GM19395 (cell line): ENCODE results near the gene CEP112.
"Not testable (repeated sequence)": the region's sequence is repeated elsewhere in the genome, so short reads cannot be mapped to it uniquely, and the experiment has no call there.

Experiments used
- ATAC-seq: cut with Tn5 transposase; IDR thresholded peaks from one replicate; pipeline ENCODE4 v1.9.1; 2021; ENCODE audit warnings: mild to moderate bottlenecking, moderate library complexity; ENCODE audit not compliant: unreplicated experiment

CEP112 gene

DNA sequence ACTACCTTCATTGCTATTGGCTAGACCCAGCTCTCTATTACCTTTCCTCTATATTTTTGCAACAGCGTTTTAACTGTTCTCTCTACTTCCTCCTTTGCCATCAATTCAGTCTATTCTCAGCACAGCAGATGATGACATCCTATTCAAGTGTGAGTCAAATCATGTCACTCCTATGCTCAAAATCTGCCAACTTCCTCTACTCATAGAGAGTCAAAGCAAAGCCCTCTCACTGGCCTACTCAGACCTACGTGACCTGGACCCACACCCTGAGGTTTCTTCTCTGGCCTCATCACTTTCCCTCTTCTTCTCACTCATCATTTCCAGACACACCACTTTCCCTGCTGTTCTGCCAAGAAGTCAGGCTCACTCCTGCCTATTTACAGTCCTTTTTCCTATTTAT lies 341.4 kb downstream of the CEP112 start:
- peak; percentile 68 for ATAC-seq

DNA sequence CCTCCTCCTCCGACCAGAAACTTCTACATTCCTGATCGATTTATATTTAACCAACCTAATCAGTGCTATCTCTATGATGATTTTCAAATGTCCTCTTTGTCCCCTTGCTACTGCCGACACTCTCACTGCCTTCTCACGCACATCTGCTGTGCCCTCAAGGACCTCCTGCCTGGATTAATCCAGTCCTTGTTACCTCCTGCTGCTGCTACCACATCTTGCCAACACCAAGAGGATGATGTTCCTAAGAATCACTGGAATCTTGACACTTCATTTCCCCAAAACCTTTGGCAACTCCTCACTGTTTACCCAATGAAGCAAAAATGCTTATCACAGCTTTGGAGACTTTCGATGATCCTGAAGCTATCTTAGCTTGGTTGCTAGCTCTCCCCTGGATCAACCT lies 343.2 kb downstream of the CEP112 start:
- no peak for ATAC-seq

DNA sequence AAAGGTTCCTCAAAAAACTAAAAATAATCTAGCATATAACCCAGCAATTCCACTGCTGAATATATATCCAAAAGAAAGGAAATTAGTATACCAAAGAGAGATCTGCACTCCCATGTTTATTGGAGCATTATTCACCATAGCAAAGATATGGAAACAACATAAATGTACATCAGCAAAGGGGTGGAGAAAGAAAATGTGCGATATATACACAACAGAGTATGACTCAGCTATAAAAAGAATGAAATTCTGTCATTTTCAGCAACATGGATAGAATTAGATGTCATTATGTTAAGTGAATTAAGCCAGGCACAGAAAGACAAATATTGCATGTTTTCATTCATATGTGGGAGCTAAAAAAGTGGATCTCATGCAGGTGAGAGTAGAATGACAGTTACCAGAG lies 350.8 kb downstream of the CEP112 start:
- no peak for ATAC-seq

DNA sequence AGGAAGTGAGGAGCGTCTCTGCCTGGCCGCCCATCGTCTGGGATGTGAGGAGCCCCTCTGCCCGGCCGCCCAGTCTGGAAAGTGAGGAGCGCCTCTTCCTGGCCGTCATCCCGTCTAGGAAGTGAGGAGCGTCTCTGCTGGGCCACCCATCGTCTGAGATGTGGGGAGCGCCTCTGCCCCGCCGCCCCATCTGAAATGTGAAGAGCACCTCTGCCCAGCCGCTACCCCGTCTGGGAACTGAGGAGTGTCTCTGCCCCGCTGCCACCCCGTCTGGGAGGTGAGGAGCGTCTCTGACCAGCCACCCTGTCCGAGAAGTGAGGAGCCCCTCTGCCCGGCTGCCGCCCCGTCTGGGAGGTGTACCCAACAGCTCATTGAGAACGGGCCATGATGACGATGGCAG lies 354.7 kb downstream of the CEP112 start:
- not testable (repeated sequence) for ATAC-seq

DNA sequence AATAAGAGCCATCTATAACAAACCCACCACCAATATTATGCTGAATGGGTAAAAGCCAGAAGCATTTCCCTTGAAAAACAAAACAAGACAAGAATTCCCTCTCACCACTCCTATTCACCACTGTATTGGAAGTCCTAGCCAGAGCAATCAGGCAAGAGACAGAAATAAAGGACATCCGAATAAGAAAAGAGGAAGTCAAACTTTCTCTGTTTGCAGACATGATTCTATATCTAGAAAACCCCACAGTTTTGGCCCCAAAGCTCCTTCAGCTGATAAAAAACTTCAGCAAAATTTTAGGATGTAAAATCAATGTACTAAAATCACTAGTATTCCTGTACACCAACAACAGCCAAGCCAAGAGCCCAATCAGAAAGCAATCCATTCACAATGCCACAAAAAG lies 358.7 kb downstream of the CEP112 start:
- no peak for ATAC-seq

DNA sequence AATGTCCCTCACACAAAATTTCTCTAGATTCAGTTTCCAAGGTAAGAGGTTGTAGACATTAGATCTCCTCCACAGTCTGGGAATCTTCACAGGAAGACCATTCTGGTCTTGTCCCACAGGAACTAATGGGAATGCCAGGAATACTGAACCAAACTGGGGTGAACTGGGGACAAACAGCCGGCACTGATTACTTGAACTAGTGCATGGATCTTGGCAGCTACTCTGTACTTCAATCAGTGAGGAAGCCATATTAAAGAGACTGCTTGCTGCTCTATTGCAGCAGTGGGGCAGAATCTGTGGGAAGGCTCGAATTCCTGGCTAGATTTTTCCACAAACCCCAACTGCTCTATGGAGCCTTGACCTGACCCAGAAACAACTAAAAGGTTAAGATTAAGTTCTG lies 361.6 kb downstream of the CEP112 start:
- ATAC-seq, result no peak

DNA sequence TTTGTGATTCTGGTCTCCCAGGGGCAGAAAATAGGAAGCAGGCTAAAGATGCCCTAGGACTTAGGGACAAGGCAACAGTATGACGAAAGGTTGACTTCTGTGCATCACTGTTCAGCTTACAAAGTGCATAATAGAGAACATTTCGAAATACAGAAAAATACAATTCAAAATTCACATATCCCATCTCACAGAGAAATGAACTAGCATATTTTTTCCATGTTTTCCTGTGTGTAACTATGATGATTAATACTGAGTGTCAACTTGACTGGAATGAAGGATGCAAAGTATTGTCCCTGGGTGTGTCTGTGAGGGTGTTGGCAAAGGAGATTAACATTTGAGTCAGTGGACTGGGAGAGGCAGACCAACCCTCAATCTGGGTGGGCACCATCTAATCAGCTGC lies 365.4 kb downstream of the CEP112 start:
- not testable (repeated sequence) for ATAC-seq

DNA sequence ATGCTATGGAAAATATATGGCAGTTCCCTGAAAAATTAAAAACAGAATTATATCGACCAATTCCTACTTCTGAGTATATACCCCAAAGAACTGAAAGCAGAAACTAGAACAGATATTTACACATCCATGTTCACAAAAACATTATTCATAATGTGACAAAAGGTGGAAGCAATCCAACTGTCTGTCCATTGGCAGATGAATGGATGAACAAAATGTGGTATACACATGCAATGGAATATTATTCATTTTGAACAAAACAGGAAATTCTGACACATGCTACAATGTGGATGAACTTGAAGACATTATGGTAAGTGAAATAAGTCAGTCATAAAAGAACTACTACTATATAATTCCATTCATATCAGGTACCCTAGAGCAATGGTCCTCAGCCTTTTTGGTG lies 367.0 kb downstream of the CEP112 start:
- no peak for ATAC-seq

DNA sequence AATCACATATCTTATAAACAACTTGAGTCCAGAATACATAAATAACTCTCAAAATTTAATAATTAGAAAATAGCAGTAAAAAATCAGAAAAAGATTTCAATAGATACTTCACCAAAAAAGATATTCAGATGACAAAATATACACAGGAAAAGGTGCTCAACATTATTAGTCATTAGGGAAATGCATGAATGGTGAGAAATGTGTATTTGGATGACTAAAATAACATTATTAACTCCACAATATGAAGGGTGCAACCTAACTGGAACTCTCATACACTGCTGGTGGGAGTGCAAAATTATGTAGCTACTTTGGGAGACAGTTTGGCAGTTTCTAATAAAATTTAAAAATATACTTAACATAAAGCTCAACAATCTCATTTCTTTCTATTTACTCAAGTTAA lies 368.2 kb downstream of the CEP112 start:
- ATAC-seq, result no peak

DNA sequence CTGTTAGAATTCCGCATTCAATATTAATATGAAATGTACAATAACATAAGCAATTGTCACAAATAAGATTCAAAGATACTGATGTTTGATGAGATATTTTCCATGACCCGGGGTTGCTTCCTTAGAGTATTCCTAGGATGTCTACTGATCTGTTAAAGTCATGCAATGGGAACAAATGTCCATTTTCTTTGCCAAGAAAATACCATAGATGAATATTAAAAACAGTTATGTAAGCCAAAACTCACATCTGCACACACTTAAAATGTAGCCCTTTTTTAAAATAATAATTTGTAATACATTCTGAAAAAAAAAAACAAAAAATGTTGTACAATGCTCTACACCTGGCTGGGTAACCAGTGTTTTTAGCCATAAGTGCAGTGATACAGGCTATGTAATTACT lies 371.1 kb downstream of the CEP112 start:
- ATAC-seq, result no peak

DNA sequence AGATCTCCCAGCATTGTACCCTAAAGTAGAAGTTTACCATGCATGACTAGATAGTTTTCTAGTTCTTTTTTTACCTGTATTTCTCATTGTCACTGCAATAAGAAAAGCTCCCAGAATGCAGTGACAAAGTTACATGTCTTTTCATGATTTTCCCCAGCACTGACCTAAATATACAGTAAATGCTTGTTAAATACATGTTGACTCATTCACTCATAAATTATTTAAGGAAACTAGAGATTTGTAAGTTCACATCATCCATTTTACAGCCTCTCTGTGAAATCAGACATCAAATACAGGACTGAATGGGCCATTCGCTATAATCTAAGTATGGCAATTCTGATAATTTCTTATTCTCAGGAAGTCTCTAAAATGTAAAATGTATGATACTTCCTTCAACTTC lies 371.6 kb downstream of the CEP112 start:
- no peak for ATAC-seq

DNA sequence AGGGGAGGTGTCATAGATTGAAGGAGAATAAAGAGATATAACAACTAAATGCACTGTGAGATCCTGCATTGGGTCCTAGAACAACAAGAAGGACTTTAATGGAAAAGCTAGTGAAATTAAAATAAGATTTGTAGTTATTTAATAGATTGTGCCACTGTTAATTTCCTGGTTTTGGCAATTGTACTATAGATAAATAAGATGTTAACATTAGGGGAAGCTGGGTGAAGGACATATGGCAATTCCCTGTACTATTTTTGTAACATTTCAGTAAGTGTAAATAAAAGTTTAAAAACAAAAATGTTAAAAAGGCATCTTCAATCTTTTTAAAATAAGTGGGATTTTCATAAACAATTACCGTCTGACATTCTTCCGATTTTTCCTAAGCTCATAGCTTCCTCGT lies 372.1 kb downstream of the CEP112 start:
- ATAC-seq, result no peak

DNA sequence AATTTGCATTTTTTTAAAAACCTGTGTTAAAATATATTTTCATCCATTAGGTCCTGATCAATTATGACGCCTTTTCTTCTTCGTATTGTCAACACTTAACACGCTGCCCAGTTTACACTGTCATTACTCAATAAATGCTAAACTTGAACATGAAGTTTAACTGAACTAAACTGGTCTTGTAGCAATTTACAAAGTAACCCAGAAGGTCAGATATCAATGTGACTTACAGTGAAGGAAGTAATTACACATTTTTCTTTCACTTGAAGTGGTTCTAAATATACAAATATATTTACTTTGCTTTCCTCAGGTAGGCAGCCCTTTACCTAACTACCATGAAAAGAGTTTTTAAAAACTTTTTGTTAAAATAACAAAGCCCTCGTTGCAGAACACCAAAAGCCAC lies 374.0 kb downstream of the CEP112 start:
- ATAC-seq, result no peak

DNA sequence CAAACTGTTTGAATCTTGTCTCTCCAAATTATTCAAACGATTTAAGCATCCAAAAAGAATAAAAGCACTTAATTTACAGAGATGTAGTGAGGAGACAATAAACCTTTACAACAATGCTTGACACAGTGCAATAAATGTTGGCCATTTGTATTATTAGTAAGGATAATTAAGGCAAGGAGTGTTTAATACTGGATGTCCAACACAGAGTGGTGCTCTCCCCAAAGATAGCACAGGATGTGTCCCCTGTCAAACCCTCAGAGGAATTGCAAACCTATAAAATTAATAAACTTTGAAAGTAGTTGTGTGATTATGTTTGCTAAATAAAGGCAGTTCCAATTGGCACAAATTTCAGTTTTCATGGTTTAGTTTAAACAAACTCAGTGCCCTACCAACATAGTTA lies 377.5 kb downstream of the CEP112 start:
- ATAC-seq, result no peak

DNA sequence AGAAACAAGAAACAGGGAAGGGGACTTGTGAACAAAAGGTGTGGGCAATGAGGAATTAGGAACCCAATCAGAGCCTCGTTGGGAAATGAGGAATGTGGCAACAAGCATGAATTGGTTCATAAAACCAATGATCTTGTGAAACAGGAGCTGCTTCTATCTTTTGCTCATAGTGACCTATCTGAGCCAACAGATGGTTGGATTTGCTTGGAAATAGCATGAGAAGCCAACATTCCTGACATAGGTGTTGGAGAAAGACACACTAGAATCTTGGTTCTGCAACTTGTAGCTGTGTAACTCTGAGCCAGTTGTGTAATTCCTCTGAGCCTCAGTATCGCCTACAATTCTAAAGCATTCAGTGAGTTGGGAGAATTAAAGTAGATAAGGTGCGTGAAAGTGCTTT lies 378.6 kb downstream of the CEP112 start:
- ATAC-seq, result no peak

DNA sequence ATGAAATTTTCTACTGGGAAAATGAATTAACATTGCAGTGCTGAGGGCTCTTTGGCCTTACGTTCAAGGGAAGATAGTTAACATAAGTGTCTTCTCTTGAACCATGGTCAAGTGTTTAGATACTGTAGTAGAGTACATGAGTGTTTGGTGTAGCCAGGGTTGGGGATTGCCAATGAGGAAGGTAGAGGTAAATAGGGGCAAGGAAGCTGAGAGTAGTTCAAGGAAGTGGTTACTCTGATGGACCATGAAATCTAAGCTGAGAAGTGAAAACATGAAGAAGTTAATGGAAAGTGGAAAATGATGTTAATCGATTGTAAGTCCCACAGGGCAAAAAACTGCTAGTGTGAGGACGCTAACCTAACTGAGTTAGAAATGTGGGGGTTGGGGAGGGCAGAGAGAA lies 380.9 kb downstream of the CEP112 start:
- ATAC-seq, result no peak

DNA sequence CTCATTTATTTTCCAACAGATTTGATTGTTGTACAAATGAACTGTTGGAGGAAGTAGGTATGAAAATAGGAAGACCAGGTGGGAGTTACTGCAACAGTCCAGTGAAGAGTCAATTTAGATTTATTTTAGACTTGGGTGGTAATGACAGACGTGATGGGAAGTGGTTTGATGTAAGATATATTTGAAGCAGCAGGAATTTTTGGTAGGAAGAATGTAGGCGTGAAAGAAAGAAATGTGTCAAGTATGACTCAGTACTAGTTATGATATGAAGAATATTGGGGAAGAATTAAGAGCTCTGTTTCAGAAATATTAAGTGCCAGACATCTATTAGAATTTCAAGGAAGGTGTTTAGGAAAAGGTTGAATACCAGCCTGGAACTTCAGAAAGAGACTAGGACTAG lies 382.6 kb downstream of the CEP112 start:
- ATAC-seq, result no peak

DNA sequence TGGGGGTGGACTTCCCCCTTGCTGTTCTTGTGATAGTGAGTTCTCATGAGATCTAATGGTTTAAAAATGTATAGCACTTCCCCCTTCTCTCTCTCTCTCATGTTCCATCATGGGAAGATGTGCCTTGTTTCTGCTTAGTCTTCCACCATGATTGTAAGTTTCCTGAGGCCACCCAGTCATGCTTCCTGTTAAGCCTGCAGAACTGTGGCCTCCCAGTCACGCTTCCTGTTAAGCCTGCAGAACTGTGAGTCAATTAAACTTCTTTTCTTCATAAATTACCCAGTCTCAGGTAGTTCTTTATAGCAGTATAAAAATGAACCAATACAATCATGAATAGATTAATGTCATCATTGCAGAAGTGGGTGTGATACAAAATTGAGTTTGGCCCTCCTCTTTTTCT lies 383.4 kb downstream of the CEP112 start:
- ATAC-seq, result not testable (repeated sequence)

DNA sequence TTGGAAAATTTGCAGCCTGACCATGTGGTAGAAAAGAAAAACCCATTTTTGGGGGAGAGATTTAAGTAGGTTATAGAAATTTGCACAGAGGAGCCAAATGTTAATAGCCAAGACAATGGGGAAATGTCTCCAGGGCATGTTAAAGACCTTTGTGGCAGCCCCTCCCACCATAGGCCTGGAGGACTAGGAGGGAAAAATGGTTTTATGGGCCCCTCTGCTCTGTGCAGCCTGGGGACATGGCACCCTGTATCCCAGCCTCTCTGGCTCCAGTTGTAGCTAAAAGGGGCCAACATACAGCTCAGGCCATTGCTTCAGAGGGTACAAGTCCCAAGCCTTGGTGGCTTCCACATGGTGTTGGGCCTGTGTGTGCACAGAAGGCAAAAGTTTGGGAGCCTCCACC lies 384.6 kb downstream of the CEP112 start:
- no peak for ATAC-seq

DNA sequence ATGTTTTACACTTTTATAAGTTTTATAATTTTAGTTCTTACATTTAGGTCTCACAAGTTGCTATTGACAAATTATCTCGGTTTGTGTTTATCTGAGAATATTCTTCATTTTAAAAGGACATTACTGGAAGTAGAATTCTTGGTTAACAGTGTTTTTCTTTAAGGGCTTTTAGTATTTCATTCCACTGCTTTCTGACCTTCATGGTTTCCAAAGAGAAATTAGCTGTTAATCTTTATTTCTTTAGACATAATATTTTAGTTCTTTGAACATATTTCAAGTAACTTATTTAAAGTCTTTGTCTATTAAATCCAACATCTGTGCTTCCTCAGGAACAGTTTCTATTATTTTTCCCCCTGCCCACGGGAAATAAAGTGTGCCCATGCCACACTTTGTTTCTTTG lies 390.4 kb downstream of the CEP112 start:
- ATAC-seq, result no peak

DNA sequence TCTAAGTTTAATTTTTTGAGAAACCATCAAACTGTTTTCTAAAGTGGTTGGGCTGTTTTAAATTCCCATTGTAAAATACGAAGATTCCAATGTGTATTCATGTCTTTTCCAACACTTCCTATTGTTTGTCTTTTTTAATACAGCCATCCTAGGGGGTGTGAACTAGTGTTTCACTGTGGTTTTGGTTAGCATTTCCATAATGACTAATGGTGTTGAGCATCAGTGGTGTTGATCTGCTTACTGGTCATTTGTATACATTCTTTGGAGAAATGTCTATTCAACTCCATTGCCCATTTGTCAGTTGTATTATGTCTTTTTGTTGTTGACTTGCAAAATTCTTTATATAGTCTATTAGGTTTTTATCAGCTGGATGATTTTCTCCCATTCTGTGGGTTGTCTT lies 391.3 kb downstream of the CEP112 start:
- no peak for ATAC-seq

DNA sequence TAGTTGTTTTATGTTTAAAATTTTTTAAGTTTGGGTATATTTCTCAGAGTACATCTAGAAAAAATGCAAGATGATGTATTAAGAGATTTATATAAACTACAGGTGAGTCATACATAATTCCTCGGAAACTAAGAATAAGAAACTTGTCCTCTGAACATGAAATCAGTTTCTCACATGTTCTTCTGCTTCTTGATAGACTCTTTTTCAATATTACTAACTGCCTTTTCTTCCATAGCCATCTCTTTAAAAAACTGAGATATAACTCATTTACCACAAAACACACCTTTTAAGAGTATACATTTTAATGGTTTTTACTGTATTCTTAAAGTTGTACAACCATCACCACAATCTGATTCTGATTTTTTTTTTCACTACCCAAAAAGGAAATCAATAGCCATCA lies 392.1 kb downstream of the CEP112 start:
- ATAC-seq, result no peak

DNA sequence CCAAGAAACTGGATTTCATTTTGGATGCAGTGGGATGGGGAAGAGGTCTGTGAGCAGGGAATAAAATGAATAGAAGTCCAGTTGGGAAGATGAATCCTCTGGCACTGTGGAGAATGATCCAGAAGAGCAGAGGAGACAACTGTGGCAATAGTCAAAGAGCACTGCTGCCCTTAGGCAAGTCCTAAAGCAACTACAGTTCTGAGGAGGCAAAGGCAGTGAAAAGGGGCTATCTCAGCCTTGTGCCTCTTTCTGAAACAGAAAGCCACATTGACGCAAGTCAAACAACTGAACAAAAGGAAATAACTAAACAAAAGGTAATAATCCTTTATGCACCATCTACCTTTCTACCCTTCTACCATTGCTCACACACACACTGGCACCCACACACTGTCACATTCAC lies 392.5 kb downstream of the CEP112 start:
- no peak for ATAC-seq

DNA sequence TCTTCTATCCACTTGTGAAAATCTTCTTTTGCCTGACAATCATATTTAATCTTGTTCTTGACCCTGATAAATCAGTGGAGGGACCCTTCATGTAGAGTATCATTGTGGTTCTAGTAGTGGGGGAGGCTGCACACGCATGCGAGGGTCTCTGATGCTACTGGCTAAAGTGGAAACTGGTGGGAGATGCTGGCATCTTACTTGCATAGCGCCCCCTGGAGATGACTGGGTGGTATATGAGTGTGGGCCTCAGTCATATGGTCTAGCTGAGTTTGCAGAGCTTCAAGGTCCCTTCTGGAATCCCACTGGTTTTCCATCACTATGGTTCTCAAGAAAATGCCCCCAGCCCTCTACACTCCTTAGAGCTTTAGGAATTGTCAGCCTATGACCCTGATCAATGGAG lies 394.1 kb downstream of the CEP112 start:
- ATAC-seq, result no peak
